ENCODE measurements around the gene NLRP9. TPM values are rescaled to one million over a fixed set of nuclear protein-coding genes. Genes with fewer than 3 reads are reported as not detected.
A peak's percentile ranks its signal among the peaks of the same experiment; 100 is the strongest.

Gene NLRP9
- total RNA-seq, 1 experiment from 2014 or later = not detected

GRCh38 chr19:55667958-55668357, 70.2 kb downstream of the NLRP9 start (continued):
- TF ChIP-seq CTCF (IDR thresholded peaks at IDR 0.05 in 2 of 3, conservative IDR thresholded peaks at IDR 0.05 in 1 of 3; ENCODE audit: borderline replicate concordance in 1 of 3, insufficient read depth in 1 of 3, low read depth in 2 of 3, low read length in 2 of 3) (no peak), MAX (IDR thresholded peaks at IDR 0.05) (no peak), ELF1 (IDR thresholded peaks at IDR 0.05; ENCODE audit: borderline replicate concordance, low read depth) (no peak), ZNF274 (IDR thresholded peaks at IDR 0.05; ENCODE audit: low read depth, low read length) (no peak), CEBPB (IDR thresholded peaks at IDR 0.05; ENCODE audit: low read depth) (no peak), ATF3 (IDR thresholded peaks at IDR 0.05) (no peak)

- peaks cover 5 to 32% of the 10 kb centered on the region in 2 experiments; a peak in 3 of 4 replicates for H3K4me1 ChIP-seq (ENCODE audit: control insufficient read depth in 1 of 2, insufficient read depth in 2 of 2, low read length in 2 of 2)
- no peaks in the 10 kb centered on the region for H3K9me2 ChIP-seq (ENCODE audit: insufficient read depth)
- no peak for TF ChIP-seq ELF1 (IDR thresholded peaks at IDR 0.05; ENCODE audit: borderline replicate concordance, low read depth)
- no peak for TF ChIP-seq ZBTB33 (IDR thresholded peaks at IDR 0.05; ENCODE audit: extremely low read depth, insufficient replicate concordance, low read length)
- TF ChIP-seq SP1 (IDR thresholded peaks at IDR 0.05; ENCODE audit: low read depth) = no peak
- TF ChIP-seq SIN3A (IDR thresholded peaks at IDR 0.05; ENCODE audit: low read depth) = no peak
- no peak for TF ChIP-seq RAD21 (IDR thresholded peaks at IDR 0.05; ENCODE audit: low read depth)
- no peak for TF ChIP-seq ATF3 (IDR thresholded peaks at IDR 0.05)
- no peak for TF ChIP-seq POLR2A (IDR thresholded peaks at IDR 0.05; ENCODE audit: borderline replicate concordance, extremely low read depth, insufficient read depth, insufficient read length)
- no peak for TF ChIP-seq TCF7L2 (IDR thresholded peaks at IDR 0.05; ENCODE audit: borderline replicate concordance, extremely low read depth, insufficient read depth, insufficient read length)
- TF ChIP-seq CBX3 (IDR thresholded peaks at IDR 0.05; ENCODE audit: low read depth) = no peak
- no peak for TF ChIP-seq ZNF274 (IDR thresholded peaks at IDR 0.05; ENCODE audit: low read depth, low read length)
- TF ChIP-seq JUND (IDR thresholded peaks at IDR 0.05) = no peak
- TF ChIP-seq YY1 (IDR thresholded peaks at IDR 0.05; ENCODE audit: extremely low read depth, insufficient replicate concordance, low read depth, low read length) = no peak
- no peak for TF ChIP-seq EGR1 (IDR thresholded peaks at IDR 0.05; ENCODE audit: low read depth)
- no peak for TF ChIP-seq MAX (IDR thresholded peaks at IDR 0.05)
- TF ChIP-seq EZH2phosphoT487 (IDR thresholded peaks at IDR 0.05; ENCODE audit: borderline replicate concordance) = no peak
- H3K9me3 ChIP-seq (ENCODE audit: control insufficient read depth in 1 of 2, insufficient read depth in 1 of 2, low read depth in 1 of 2, low read length in 2 of 2) = no peaks in the 10 kb centered on the region
- peaks cover 6% of the 10 kb centered on the region; the same call in 1 of the 2 replicates for H4K20me1 ChIP-seq (ENCODE audit: insufficient read depth)
- no peak overlapping the region for H2AFZ ChIP-seq (ENCODE audit: low read depth, low read length, poor library complexity, severe bottlenecking)
- ATAC-seq (no peak), DNase-seq (ENCODE audit: low read depth, low spot score) (no peak)
- H3K36me3 ChIP-seq (ENCODE audit: control insufficient read depth in 1 of 2, insufficient read depth in 2 of 2, low read length in 2 of 2) = peaks cover 45 to 70% of the 10 kb centered on the region in 2 experiments
- H3K79me2 ChIP-seq (ENCODE audit: insufficient read depth, low read length) = peaks cover 99% of the 10 kb centered on the region
- no TSS peak for BruUV-seq (replicated peaks)
- H3K27me3 ChIP-seq (ENCODE audit: insufficient read depth, low read length) = no peaks in the 10 kb centered on the region
- no peak overlapping the region for H3K4me3 ChIP-seq (replicated peaks in 1 of 2; ENCODE audit: low read depth in 1 of 2, low read length in 2 of 2)
- H3K9ac ChIP-seq (ENCODE audit: low read length) = no peak overlapping the region; the same call in 1 of the 2 replicates
- intact Hi-C loops (cut with micrococcal nuclease) = no loop called here
- H3K4me2 ChIP-seq (ENCODE audit: low read length) = peak overlapping the region; percentile 23
- POLR2A ChIA-PET = no interaction called here
- CTCF ChIA-PET = no interaction called here
- H3K27ac ChIP-seq (ENCODE audit: low read depth, low read length) = no peak overlapping the region; the same call in 1 of the 2 replicates
- RAD21 ChIA-PET (ENCODE audit: low non-redundant PET in 1 of 2, low total read pairs in 2 of 2, uncharacterized antibody in 2 of 2, unreplicated experiment in 2 of 2) = no interaction called here
Measured at GRCh38 chr19:55667511-55667910, 70.7 kb downstream of the NLRP9 start.
